HEK293T (cell line): ENCODE results near the gene ALG12.

Experiments
- BHLHE40 ChIP-seq: fragments of 450-650 bp; IDR thresholded peaks from 2 replicates; pipeline ENCODE4 v1.6.1; 2016; ENCODE audit warnings: mild to moderate bottlenecking, moderate library complexity, borderline replicate concordance
- FOXA1 ChIP-seq: fragments of 450-650 bp; IDR thresholded peaks from 2 replicates; pipeline ENCODE4 v1.6.1; 2016; ENCODE audit warnings: mild to moderate bottlenecking
- FOXK2 ChIP-seq: fragments of 450-650 bp; IDR thresholded peaks from 2 replicates; pipeline ENCODE4 v1.6.1; 2016; ENCODE audit warnings: mild to moderate bottlenecking
- SP1 ChIP-seq: fragments of 450-650 bp; IDR thresholded peaks from 2 replicates; pipeline ENCODE4 v1.6.1; 2017
- TARDBP ChIP-seq: fragments of 450-650 bp; IDR thresholded peaks from 2 replicates; pipeline ENCODE4 v1.6.1; 2016

- TF ChIP-seq FOXA1, result no peak
- TF ChIP-seq FOXK2, result no peak
- no peak for TF ChIP-seq BHLHE40
- no peak for TF ChIP-seq SP1
- TF ChIP-seq TARDBP, result no peak
Measured at GRCh38 chr22:49960159-49961004, 42.1 kb upstream of the ALG12 start, which contains the start of gene PIM3.
